Thoracic aorta (tissue), 2 donors: ENCODE data around the gene ZNF17. TPM values are rescaled to one million over a fixed set of nuclear protein-coding genes. Genes with fewer than 3 reads are reported as not detected.

Experiments used
- ATAC-seq: fragments of 150-250 bp; one replicate; pipeline ENCODE4 v1.8.0; 2017; ENCODE audit warnings: low read depth; ENCODE audit not compliant: insufficient number of reproducible peaks, low FRiP score
- DNase-seq: peaks from one replicate; pipeline ENCODE4 v3.0.0-alpha.2; 2020; ENCODE audit warnings: low spot score
- H3K27ac ChIP-seq, 2 donors: fragments of 200-600 bp; sonication (generic); 1 replicate in 1 of 2; 2 replicates in 1 of 2; pipeline ENCODE4 v1.5.1; 2016; ENCODE audit warnings: mild to moderate bottlenecking in 2 of 2, moderate library complexity in 2 of 2
- H3K27me3 ChIP-seq: fragments of 200-600 bp; sonication (generic); replicated peaks from 2 replicates; pipeline ENCODE4 v1.6.0; 2016; ENCODE audit warnings: mild to moderate bottlenecking; ENCODE audit not compliant: insufficient read depth
- H3K36me3 ChIP-seq: fragments of 200-600 bp; sonication (generic); one replicate; pipeline ENCODE4 v1.5.1; 2016
- H3K4me1 ChIP-seq, 2 donors: fragments of 200-600 bp; sonication (generic); 1 replicate in 1 of 2; 2 replicates in 1 of 2; pipeline versions ENCODE4 v1.5.1 to v1.6.0; 2016; ENCODE audit warnings: low read depth in 2 of 2, mild to moderate bottlenecking in 1 of 2; ENCODE audit not compliant: control insufficient read depth in 1 of 2
- H3K4me3 ChIP-seq: fragments of 200-600 bp; sonication (generic); 2 replicates; pipeline ENCODE4 v1.5.1; 2016; ENCODE audit warnings: mild to moderate bottlenecking
- H3K9me3 ChIP-seq: fragments of 200-600 bp; sonication (generic); 2 replicates; pipeline ENCODE4 v1.5.1; 2016
- total RNA-seq, 2 donors: library from RNA; depleted of rRNA; stranded (reverse); fragments of >200 nt; gene quantifications; one replicate each; pipeline versions ENCODE4 v1.1.0 to v1.2.3, GENCODE V29; 2016
- TF ChIP-seq, protein P1 (sequence below): fragments of 200-600 bp; sonication (generic); IDR thresholded peaks from one replicate; pipeline ENCODE4 v1.5.1; 2019; ENCODE audit warnings: antibody characterized with exemption

ZNF17 gene
- total RNA-seq, 2 donors from 2014 or later, result 11.2 to 17.5 TPM

GRCh38 chr19:57382806-57383488 lies 28.0 kb upstream of the ZNF17 start:
- Histone ChIP-seq H3K4me1 (no peaks in the 10 kb centered on the region), H3K4me3 (no peak overlapping the region), H3K27ac (no peak overlapping the region), H3K27me3 (no peaks in the 10 kb centered on the region), H3K9me3 (peaks cover 19% of the 10 kb centered on the region), H3K36me3 (peaks cover 6% of the 10 kb centered on the region)
- TF ChIP-seq, protein P1, sequence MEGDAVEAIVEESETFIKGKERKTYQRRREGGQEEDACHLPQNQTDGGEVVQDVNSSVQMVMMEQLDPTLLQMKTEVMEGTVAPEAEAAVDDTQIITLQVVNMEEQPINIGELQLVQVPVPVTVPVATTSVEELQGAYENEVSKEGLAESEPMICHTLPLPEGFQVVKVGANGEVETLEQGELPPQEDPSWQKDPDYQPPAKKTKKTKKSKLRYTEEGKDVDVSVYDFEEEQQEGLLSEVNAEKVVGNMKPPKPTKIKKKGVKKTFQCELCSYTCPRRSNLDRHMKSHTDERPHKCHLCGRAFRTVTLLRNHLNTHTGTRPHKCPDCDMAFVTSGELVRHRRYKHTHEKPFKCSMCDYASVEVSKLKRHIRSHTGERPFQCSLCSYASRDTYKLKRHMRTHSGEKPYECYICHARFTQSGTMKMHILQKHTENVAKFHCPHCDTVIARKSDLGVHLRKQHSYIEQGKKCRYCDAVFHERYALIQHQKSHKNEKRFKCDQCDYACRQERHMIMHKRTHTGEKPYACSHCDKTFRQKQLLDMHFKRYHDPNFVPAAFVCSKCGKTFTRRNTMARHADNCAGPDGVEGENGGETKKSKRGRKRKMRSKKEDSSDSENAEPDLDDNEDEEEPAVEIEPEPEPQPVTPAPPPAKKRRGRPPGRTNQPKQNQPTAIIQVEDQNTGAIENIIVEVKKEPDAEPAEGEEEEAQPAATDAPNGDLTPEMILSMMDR, result no peak
- ATAC-seq (no peak), DNase-seq (no peak)

- TF ChIP-seq, protein P1, result no peak
- Histone ChIP-seq H3K4me1 (peaks cover 12 to 16% of the 10 kb centered on the region in 2 donors), H3K27ac (peak overlapping the region; percentile 90 to 96), H3K27me3 (no peaks in the 10 kb centered on the region), H3K9me3 (peaks cover 11% of the 10 kb centered on the region), H3K4me3 (peak overlapping the region; percentile 83), H3K36me3 (peaks cover 11% of the 10 kb centered on the region)
- DNase-seq (no peak), ATAC-seq (no peak)
Measured at GRCh38 chr19:57389194-57389729, 21.7 kb upstream of the ZNF17 start.

- Histone ChIP-seq H3K27ac (peak within 1 kb of the TSS; percentile 90 to 96), H3K36me3 (peaks cover 14% of the 10 kb centered on the region), H3K4me1 (peaks cover 12 to 16% of the 10 kb centered on the region in 2 donors), H3K27me3 (no peaks in the 10 kb centered on the region), H3K9me3 (peaks cover 11% of the 10 kb centered on the region), H3K4me3 (peak within 1 kb of the TSS; percentile 83)
- DNase-seq (peak; percentile 97), ATAC-seq (peak; percentile 98)
- TF ChIP-seq, protein P1, result peak; percentile 27
Measured at GRCh38 chr19:57389730-57390598, 21.0 kb upstream of the ZNF17 start, which contains the start of gene ZNF548. Gene ZNF548 (plus strand): TSS chr19:57389854. CDS start chr19:57390100, 246 bp downstream.

- Histone ChIP-seq H3K27ac (no peak overlapping the region), H3K4me1 (peaks cover under 1 to 3% of the 10 kb centered on the region in 2 donors), H3K9me3 (peaks cover 58% of the 10 kb centered on the region), H3K36me3 (peaks cover 66% of the 10 kb centered on the region), H3K27me3 (no peaks in the 10 kb centered on the region), H3K4me3 (no peak overlapping the region)
- DNase-seq (no peak), ATAC-seq (no peak)
- TF ChIP-seq, protein P1, result no peak
Measured at GRCh38 chr19:57395710-57396109, 15.3 kb upstream of the ZNF17 start.

- TF ChIP-seq, protein P1, result no peak
- Histone ChIP-seq H3K36me3 (peaks cover 60% of the 10 kb centered on the region), H3K27me3 (no peaks in the 10 kb centered on the region), H3K9me3 (peaks cover 78% of the 10 kb centered on the region), H3K4me1 (no peaks in the 10 kb centered on the region), H3K4me3 (no peak overlapping the region), H3K27ac (no peak overlapping the region)
- ATAC-seq (no peak), DNase-seq (no peak)
Measured at GRCh38 chr19:57398868-57399267, 12.1 kb upstream of the ZNF17 start.
